Measurements from ENCODE around the gene TTLL8.

DNA sequence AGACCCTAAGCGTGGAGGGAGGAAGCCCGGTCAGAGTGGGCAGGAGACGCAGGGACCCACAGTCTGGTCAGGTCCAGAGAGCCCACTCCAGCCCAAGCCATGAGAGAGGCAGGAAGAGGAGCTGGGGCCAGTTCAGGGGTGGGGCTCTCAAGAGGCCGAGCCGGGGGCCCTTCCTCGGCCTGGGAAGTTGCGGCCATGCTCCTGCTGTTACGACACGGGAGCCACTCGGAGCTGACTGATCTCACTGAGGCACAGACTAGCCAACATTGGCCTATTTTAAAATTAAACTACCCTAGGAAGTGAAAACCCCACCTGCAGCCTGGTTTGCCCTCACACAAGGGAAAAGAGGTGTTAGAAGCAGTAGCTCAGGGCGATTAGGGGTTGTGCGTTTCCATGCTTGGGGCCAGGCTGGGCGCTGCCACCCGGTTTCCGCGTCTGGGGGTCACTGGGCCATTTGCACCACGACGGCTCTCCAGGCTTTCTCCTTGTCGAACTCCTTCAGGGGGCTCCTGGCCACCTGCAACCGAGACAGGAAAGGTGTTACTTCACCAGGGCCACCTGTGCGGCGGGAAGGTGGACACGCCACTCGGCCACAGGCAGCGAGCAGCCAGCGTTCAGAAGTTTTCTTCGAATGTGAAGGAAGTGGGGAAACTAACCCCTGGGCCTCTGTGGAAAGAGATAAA is 3.2 kb upstream of the TTLL8 start:
- TF ChIP-seq, protein P1, sequence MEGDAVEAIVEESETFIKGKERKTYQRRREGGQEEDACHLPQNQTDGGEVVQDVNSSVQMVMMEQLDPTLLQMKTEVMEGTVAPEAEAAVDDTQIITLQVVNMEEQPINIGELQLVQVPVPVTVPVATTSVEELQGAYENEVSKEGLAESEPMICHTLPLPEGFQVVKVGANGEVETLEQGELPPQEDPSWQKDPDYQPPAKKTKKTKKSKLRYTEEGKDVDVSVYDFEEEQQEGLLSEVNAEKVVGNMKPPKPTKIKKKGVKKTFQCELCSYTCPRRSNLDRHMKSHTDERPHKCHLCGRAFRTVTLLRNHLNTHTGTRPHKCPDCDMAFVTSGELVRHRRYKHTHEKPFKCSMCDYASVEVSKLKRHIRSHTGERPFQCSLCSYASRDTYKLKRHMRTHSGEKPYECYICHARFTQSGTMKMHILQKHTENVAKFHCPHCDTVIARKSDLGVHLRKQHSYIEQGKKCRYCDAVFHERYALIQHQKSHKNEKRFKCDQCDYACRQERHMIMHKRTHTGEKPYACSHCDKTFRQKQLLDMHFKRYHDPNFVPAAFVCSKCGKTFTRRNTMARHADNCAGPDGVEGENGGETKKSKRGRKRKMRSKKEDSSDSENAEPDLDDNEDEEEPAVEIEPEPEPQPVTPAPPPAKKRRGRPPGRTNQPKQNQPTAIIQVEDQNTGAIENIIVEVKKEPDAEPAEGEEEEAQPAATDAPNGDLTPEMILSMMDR (IDR thresholded peaks at IDR 0.05): no peak
- TF ChIP-seq POLR2A (IDR thresholded peaks at IDR 0.05): no peak

Data from lower leg skin (tissue), 3 donors.